Measurements from ENCODE around the gene TFDP1.

TFDP1 gene

GRCh38 chr13:113634279-113635047 lies 49.9 kb downstream of the TFDP1 start:
- no peak for TF ChIP-seq CTCF (IDR thresholded peaks at IDR 0.05)

GRCh38 chr13:113635048-113635420 lies 50.5 kb downstream of the TFDP1 start:
- no peak for TF ChIP-seq CTCF (IDR thresholded peaks at IDR 0.05)

GRCh38 chr13:113635709-113636108 lies 51.2 kb downstream of the TFDP1 start:
- no peak for TF ChIP-seq CTCF (IDR thresholded peaks at IDR 0.05)

- TF ChIP-seq CTCF (IDR thresholded peaks at IDR 0.05), result no peak
Measured at GRCh38 chr13:113636266-113636963, 51.9 kb downstream of the TFDP1 start.

- no peak for TF ChIP-seq CTCF (IDR thresholded peaks at IDR 0.05)
Measured at GRCh38 chr13:113637262-113638160, 53.0 kb downstream of the TFDP1 start.

GRCh38 chr13:113638173-113638746 lies 53.7 kb downstream of the TFDP1 start:
- TF ChIP-seq CTCF (IDR thresholded peaks at IDR 0.05), result no peak

GRCh38 chr13:113638806-113639205 lies 54.3 kb downstream of the TFDP1 start:
- no peak for TF ChIP-seq CTCF (IDR thresholded peaks at IDR 0.05)
